ENCODE results near the gene FAM222A. TPM values are rescaled to one million over a fixed set of nuclear protein-coding genes. Genes with fewer than 3 reads are reported as not detected.

The FAM222A gene
- total and polyA plus RNA-seq, 2 of the 8 experiments (the other 6 are each of a cell fraction or from before 2014, with no cell fraction given), result 0.94 to 1.1 TPM

DNA sequence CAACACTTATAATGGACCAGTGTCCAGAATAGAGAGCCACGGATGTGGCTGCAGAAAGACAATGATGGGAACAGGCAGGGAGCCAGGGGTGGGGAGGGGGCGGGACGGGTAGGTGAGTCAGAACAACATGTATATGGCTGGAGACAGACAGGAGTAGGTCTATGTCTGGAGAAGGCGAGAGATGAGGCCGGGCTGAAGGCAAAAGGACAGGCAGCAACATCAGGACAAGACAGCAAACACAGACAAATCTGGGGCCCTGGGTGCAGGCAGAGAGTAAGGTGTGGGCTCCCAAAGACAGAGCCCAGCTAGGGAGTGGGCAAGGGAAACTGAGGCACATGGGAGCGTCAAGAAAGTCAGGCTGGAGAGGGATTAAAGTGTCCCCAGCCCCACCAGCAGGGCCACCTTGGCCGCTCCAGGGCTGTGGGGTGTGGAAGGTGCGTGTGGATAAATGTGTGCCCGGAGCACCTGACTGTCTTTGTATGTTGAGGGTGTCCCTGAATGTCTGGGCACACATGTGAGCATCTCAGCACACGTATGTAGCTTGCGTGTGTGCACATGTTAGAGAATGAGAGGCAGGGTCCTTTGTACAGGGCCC lies 44.1 kb downstream of the FAM222A start:
- peak in 1 of 2 experiments; percentile 29 for DNase-seq (ENCODE audit: low read depth in 1 of 2, low spot score in 2 of 2)
- CTCF ChIA-PET (ENCODE audit: partially characterized antibody), result interaction anchor here (1.1 to 10.0 kb wide), 13 partner anchors 10 to 404 kb away, joined by 3 to 120 read pairs (median 4); no protein-coding TSS in a partner anchor
- no peaks in the 10 kb centered on the region for H3K23me2 ChIP-seq (ENCODE audit: low read depth, low read length)
- no peaks in the 10 kb centered on the region for H3K27me3 ChIP-seq (replicated peaks in 1 of 4; ENCODE audit: control insufficient read depth in 3 of 4, extremely low read depth in 1 of 4, insufficient read depth in 3 of 4, low read length in 3 of 4)
- H3K4ac ChIP-seq (replicated peaks; ENCODE audit: insufficient read length, low read depth, low read length), result no peak overlapping the region
- POLR2A ChIA-PET (ENCODE audit: partially characterized antibody), result no interaction called here
- H2BK20ac ChIP-seq (ENCODE audit: low read length), result peak overlapping the region; percentile 61; the same call in 1 of the 2 replicates
- H3K14ac ChIP-seq (ENCODE audit: insufficient read length), result no peak overlapping the region
- H4K20me1 ChIP-seq (replicated peaks in 1 of 2; ENCODE audit: control insufficient read depth in 1 of 2, insufficient read depth in 2 of 2, low read length in 2 of 2), result no peaks in the 10 kb centered on the region
- H4K91ac ChIP-seq (replicated peaks; ENCODE audit: insufficient read length, low read length), result no peak overlapping the region
- no peak overlapping the region for H3K56ac ChIP-seq (replicated peaks; ENCODE audit: insufficient read length, low read depth, low read length)
- H3K4me2 ChIP-seq (ENCODE audit: insufficient read depth in 1 of 2, low read depth in 2 of 2, low read length in 2 of 2), result no peak overlapping the region
- H3K36me3 ChIP-seq (ENCODE audit: control insufficient read depth in 2 of 4, insufficient read depth in 4 of 4, low read length in 3 of 4), result no peaks in the 10 kb centered on the region
- no peak overlapping the region for H2BK120ac ChIP-seq (replicated peaks; ENCODE audit: low read depth, low read length)
- no peak for FAIRE-seq
- H3K79me2 ChIP-seq (ENCODE audit: control insufficient read depth in 1 of 2, insufficient read depth in 2 of 2, low read length in 2 of 2), result no peaks in the 10 kb centered on the region
- H4K5ac ChIP-seq (ENCODE audit: insufficient read length, low read depth, low read length), result no peak overlapping the region
- H3K9me3 ChIP-seq (ENCODE audit: insufficient read depth in 2 of 2, low read depth in 1 of 2, low read length in 1 of 2), result no peaks in the 10 kb centered on the region
- peak overlapping the region; percentile 31; the same call in 1 of the 2 replicates for H2BK12ac ChIP-seq (ENCODE audit: low read depth, low read length)
- H3K18ac ChIP-seq (ENCODE audit: extremely low read depth, low read length), result no peak overlapping the region
- TF ChIP-seq PHF8 (conservative IDR thresholded peaks at IDR 0.05; ENCODE audit: low read depth, low read length) (no peak), SUZ12 (IDR thresholded peaks at IDR 0.05; ENCODE audit: low read length) (no peak), YY1 (IDR thresholded peaks at IDR 0.05; ENCODE audit: low read depth, low read length) (no peak), RFX5 (IDR thresholded peaks at IDR 0.05; ENCODE audit: borderline replicate concordance, low read depth, low read length) (no peak), HDAC6 (IDR thresholded peaks at IDR 0.05; ENCODE audit: low read depth, low read length) (no peak)
- TF ChIP-seq, protein P1, sequence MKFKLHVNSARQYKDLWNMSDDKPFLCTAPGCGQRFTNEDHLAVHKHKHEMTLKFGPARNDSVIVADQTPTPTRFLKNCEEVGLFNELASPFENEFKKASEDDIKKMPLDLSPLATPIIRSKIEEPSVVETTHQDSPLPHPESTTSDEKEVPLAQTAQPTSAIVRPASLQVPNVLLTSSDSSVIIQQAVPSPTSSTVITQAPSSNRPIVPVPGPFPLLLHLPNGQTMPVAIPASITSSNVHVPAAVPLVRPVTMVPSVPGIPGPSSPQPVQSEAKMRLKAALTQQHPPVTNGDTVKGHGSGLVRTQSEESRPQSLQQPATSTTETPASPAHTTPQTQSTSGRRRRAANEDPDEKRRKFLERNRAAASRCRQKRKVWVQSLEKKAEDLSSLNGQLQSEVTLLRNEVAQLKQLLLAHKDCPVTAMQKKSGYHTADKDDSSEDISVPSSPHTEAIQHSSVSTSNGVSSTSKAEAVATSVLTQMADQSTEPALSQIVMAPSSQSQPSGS (IDR thresholded peaks at IDR 0.05; ENCODE audit: low read length), result no peak
- TF ChIP-seq, protein P2, sequence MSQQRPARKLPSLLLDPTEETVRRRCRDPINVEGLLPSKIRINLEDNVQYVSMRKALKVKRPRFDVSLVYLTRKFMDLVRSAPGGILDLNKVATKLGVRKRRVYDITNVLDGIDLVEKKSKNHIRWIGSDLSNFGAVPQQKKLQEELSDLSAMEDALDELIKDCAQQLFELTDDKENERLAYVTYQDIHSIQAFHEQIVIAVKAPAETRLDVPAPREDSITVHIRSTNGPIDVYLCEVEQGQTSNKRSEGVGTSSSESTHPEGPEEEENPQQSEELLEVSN (IDR thresholded peaks at IDR 0.05), result no peak
- peaks cover 0 to 10% (median 5%) of the 10 kb centered on the region in 4 experiments; a peak in 5 of 7 replicates for H3K4me1 ChIP-seq (replicated peaks in 1 of 4; ENCODE audit: control insufficient read depth in 3 of 4, insufficient read depth in 4 of 4, low read length in 3 of 4)
- H3K23ac ChIP-seq (ENCODE audit: insufficient read length), result no peak overlapping the region
- 0 out of 2 replicates have a peak overlapping the region, but pooled peaks have one; percentile 39 for H2AK5ac ChIP-seq (ENCODE audit: low read depth, low read length)
- no peak overlapping the region for H2BK15ac ChIP-seq (ENCODE audit: low read length)
- H4K8ac ChIP-seq (ENCODE audit: extremely low read depth, insufficient read depth, low read length), result no peak overlapping the region
- WGBS, 2 experiments (ENCODE audit: extremely low coverage in 1 of 2, insufficient coverage in 1 of 2, insufficient read length in 1 of 2, insufficient replicate concordance in 2 of 2, low coverage in 1 of 2, low lambda C conversion rate in 2 of 2, missing lambda C conversion rate in 1 of 2), result 90% methylated on average over 11 of the region's 11 CpGs; no CpG with 5 or more reads in 1 of the 2 experiments
- H2AFZ ChIP-seq (ENCODE audit: low read length), result no peak overlapping the region
- H3K27ac ChIP-seq (ENCODE audit: low read depth, low read length), result no peak overlapping the region
- no peak overlapping the region for H3K9ac ChIP-seq (replicated peaks in 1 of 4; ENCODE audit: extremely low read depth in 1 of 4, low read depth in 3 of 4, low read length in 3 of 4)
- H2BK5ac ChIP-seq (ENCODE audit: low read depth, low read length), result no peak overlapping the region
- no peaks in the 10 kb centered on the region for H3K79me1 ChIP-seq (ENCODE audit: low read depth, low read length)
- H3K4me3 ChIP-seq (ENCODE audit: extremely low read depth in 1 of 4, insufficient read depth in 2 of 4, low read depth in 3 of 4, low read length in 4 of 4), result no peak overlapping the region
